ENCODE data around the gene LRRC18. TPM values are rescaled to one million over a fixed set of nuclear protein-coding genes. Genes with fewer than 3 reads are reported as not detected.

LRRC18 gene
- total RNA-seq, 1 experiment from 2014 or later, result not detected

GRCh38 chr10:48906841-48907240, 32.8 kb downstream of the LRRC18 start:
- Mint-ChIP-seq H3K36me3 (ENCODE audit: insufficient read depth in 1 of 3, low read depth in 3 of 3) (no peaks in the 10 kb centered on the region), H3K27ac (no peak overlapping the region), H3K4me1 (peaks cover 8 to 9% of the 10 kb centered on the region in 2 experiments; a peak in 3 of 4 replicates), H3K4me3 (no peak overlapping the region), H3K27me3 (ENCODE audit: low read depth) (no peaks in the 10 kb centered on the region; the same call in 1 of the 2 replicates), H3K9me3 (no peaks in the 10 kb centered on the region; a peak in 1 of 5 replicates)
- Histone ChIP-seq H3K79me1 (ENCODE audit: insufficient read depth, low read depth, low read length, poor library complexity, severe bottlenecking) (no peaks in the 10 kb centered on the region), H2BK20ac (ENCODE audit: low read depth, low read length, poor library complexity, severe bottlenecking) (no peak overlapping the region), H4K91ac (ENCODE audit: insufficient read length, low read depth, low read length) (no peak overlapping the region), H3K4me1 (ENCODE audit: insufficient read depth, low read length) (no peaks in the 10 kb centered on the region), H2BK5ac (ENCODE audit: insufficient read length, low read length) (no peak overlapping the region), H3K14ac (ENCODE audit: insufficient read depth, low read length) (no peak overlapping the region), H4K20me1 (ENCODE audit: control insufficient read depth, insufficient read depth, insufficient read length) (no peaks in the 10 kb centered on the region), H3K4ac (ENCODE audit: low read depth, low read length) (no peak overlapping the region), H2BK12ac (ENCODE audit: insufficient read length, low read depth, low read length) (no peak overlapping the region), H2AFZ (ENCODE audit: low read length) (no peak overlapping the region), H2BK120ac (ENCODE audit: low read depth, low read length, poor library complexity, severe bottlenecking) (no peak overlapping the region), H2AK5ac (ENCODE audit: insufficient read length, low read length) (no peak overlapping the region), H3K23me2 (ENCODE audit: insufficient read length, low read depth, low read length, poor library complexity, severe bottlenecking) (no peaks in the 10 kb centered on the region), H3K56ac (ENCODE audit: insufficient read length, low read depth, low read length) (no peak overlapping the region), H4K5ac (ENCODE audit: insufficient read length, low read depth, low read length) (no peak overlapping the region), H3T11ph (ENCODE audit: low read length) (no peak overlapping the region), H3K23ac (ENCODE audit: insufficient read length, low read depth, low read length) (no peak overlapping the region), H3K79me2 (ENCODE audit: insufficient read depth, low read length) (no peaks in the 10 kb centered on the region), H3K9ac (ENCODE audit: extremely low read depth, insufficient read length, low read length) (no peak overlapping the region), H3K27me3 (ENCODE audit: insufficient read depth, low read length) (no peaks in the 10 kb centered on the region), H3K27ac (ENCODE audit: insufficient read length, low read depth, low read length) (no peak overlapping the region), H3K4me2 (ENCODE audit: insufficient read depth, insufficient read length, low read length) (no peak overlapping the region), H3K18ac (ENCODE audit: insufficient read length, low read depth, low read length) (no peak overlapping the region), H2BK15ac (ENCODE audit: low read depth, low read length) (no peak overlapping the region), H4K8ac (replicated peaks; ENCODE audit: insufficient read length, low read depth, low read length) (no peak overlapping the region), H3K9me3 (ENCODE audit: control insufficient read depth, low read depth, low read length) (no peaks in the 10 kb centered on the region)
- WGBS (ENCODE audit: extremely low coverage, insufficient read length, low lambda C conversion rate), result no CpG with 5 or more reads among the region's 2 CpGs
- no peak for DNase-seq
- no peak for TF ChIP-seq CTCF (conservative IDR thresholded peaks at IDR 0.05)

Data from H9 (cell line).